SK-N-SH treated with all-trans-retinoic acid at 6 μM for 48 hours (cell line): ENCODE results near the gene SLC2A5.

ENCODE experiments used
- ATAC-seq: fragments of 200-7000 bp; cut with Tn5 transposase; 3 replicates; pipeline ENCODE4 v1.9.1; 2020; ENCODE audit warnings: mild to moderate bottlenecking, moderate library complexity
- ARNTL ChIP-seq: fragments of 450-650 bp; formaldehyde crosslinking; IDR thresholded peaks from 2 replicates; pipeline ENCODE4 v1.5.0; 2020; ENCODE audit warnings: low read depth, mild to moderate bottlenecking, moderate library complexity, borderline replicate concordance
- BACH2 ChIP-seq: fragments of 250-450 bp; sonication (Bioruptor Pico); IDR thresholded peaks from 2 replicates; pipeline ENCODE4 v1.9.0; 2021; ENCODE audit warnings: mild to moderate bottlenecking, borderline replicate concordance
- CREB5 ChIP-seq: fragments of 250-450 bp; sonication (Bioruptor Pico); IDR thresholded peaks from 2 replicates; pipeline ENCODE4 v1.5.1; 2020; ENCODE audit warnings: low read depth, mild to moderate bottlenecking, moderate library complexity
- CSDC2 ChIP-seq: fragments of 250-450 bp; sonication (Bioruptor Pico); IDR thresholded peaks from 2 replicates; pipeline ENCODE4 v1.5.0; 2020; ENCODE audit warnings: mild to moderate bottlenecking, moderate library complexity
- CSRNP3 ChIP-seq: fragments of 250-450 bp; sonication (Bioruptor Pico); IDR thresholded peaks from 2 replicates; pipeline ENCODE4 v1.5.1; 2021; ENCODE audit warnings: mild to moderate bottlenecking, moderate library complexity
- GLIS3 ChIP-seq: fragments of 250-450 bp; sonication (Bioruptor Pico); IDR thresholded peaks from 2 replicates; pipeline ENCODE4 v1.5.0; 2020; ENCODE audit warnings: mild to moderate bottlenecking, moderate library complexity
- ISL1 ChIP-seq: fragments of 250-450 bp; sonication (Bioruptor Pico); IDR thresholded peaks from 2 replicates; pipeline ENCODE4 v2.1.2; 2022; ENCODE audit warnings: mild to moderate bottlenecking, moderate library complexity
- OSR1 ChIP-seq: fragments of 250-450 bp; sonication (Bioruptor Pico); IDR thresholded peaks from 2 replicates; pipeline ENCODE4 v1.8.0; 2022; ENCODE audit warnings: moderate library complexity, mild to moderate bottlenecking, inconsistent platforms
- PATZ1 ChIP-seq: fragments of 250-450 bp; sonication (Bioruptor Pico); IDR thresholded peaks from 2 replicates; pipeline ENCODE4 v1.8.0; 2020; ENCODE audit warnings: mild to moderate bottlenecking, moderate library complexity, borderline replicate concordance
- POU6F1 ChIP-seq: fragments of 250-450 bp; sonication (Bioruptor Pico); IDR thresholded peaks from 2 replicates; pipeline ENCODE4 v1.8.0; 2021; ENCODE audit warnings: low read depth, mild to moderate bottlenecking, moderate library complexity, borderline replicate concordance
- PPARA ChIP-seq: fragments of 250-450 bp; sonication (Bioruptor Pico); IDR thresholded peaks from 2 replicates; pipeline ENCODE4 v1.5.0; 2020; ENCODE audit warnings: mild to moderate bottlenecking, borderline replicate concordance
- RARB ChIP-seq: fragments of 250-450 bp; sonication (Bioruptor Pico); IDR thresholded peaks from 2 replicates; pipeline ENCODE4 v1.8.0; 2021; ENCODE audit warnings: mild to moderate bottlenecking, moderate library complexity
- SNAI2 ChIP-seq: fragments of 250-450 bp; sonication (Bioruptor Pico); IDR thresholded peaks from 2 replicates; pipeline ENCODE4 v1.5.0; 2020; ENCODE audit warnings: mild to moderate bottlenecking, moderate library complexity
- TCF4 ChIP-seq: fragments of 250-450 bp; sonication (Bioruptor Pico); IDR thresholded peaks from 2 replicates; pipeline ENCODE4 v1.8.0; 2021; ENCODE audit warnings: mild to moderate bottlenecking, moderate library complexity, borderline replicate concordance
- TOX ChIP-seq: fragments of 250-450 bp; sonication (Bioruptor Pico); IDR thresholded peaks from 2 replicates; pipeline ENCODE4 v1.8.0; 2021; ENCODE audit warnings: mild to moderate bottlenecking, moderate library complexity, borderline replicate concordance
- TSHZ2 ChIP-seq: fragments of 250-450 bp; sonication (Bioruptor Pico); IDR thresholded peaks from 2 replicates; pipeline ENCODE4 v1.5.0; 2020; ENCODE audit warnings: mild to moderate bottlenecking, moderate library complexity
- ZC3H10 ChIP-seq: fragments of 250-450 bp; sonication (Bioruptor Pico); IDR thresholded peaks from 2 replicates; pipeline ENCODE4 v1.5.1; 2021; ENCODE audit warnings: mild to moderate bottlenecking, moderate library complexity
- ZFP3 ChIP-seq: fragments of 250-450 bp; sonication (Bioruptor Pico); IDR thresholded peaks from 2 replicates; pipeline ENCODE4 v1.5.0; 2020; ENCODE audit warnings: mild to moderate bottlenecking, moderate library complexity
- ZFP30 ChIP-seq: fragments of 450-650 bp; formaldehyde crosslinking; IDR thresholded peaks from 2 replicates; pipeline ENCODE4 v1.5.0; 2022; ENCODE audit warnings: mild to moderate bottlenecking, moderate library complexity
- ZNF565 ChIP-seq: fragments of 450-650 bp; formaldehyde crosslinking; conservative IDR thresholded peaks from 2 replicates; pipeline ENCODE4 v1.5.0; 2020; ENCODE audit warnings: low read depth, mild to moderate bottlenecking, moderate library complexity
- ZNF8 ChIP-seq: fragments of 450-650 bp; formaldehyde crosslinking; IDR thresholded peaks from 2 replicates; pipeline ENCODE4 v1.5.0; 2020; ENCODE audit warnings: mild to moderate bottlenecking, moderate library complexity

Gene SLC2A5

GRCh38 chr1:9111957-9112356 lies 42.5 kb upstream of the SLC2A5 start:
- ATAC-seq: no peak
- TF ChIP-seq CREB5 (CRISPR knock-in tag) (no peak), RARB (CRISPR knock-in tag) (no peak), CSDC2 (CRISPR knock-in tag) (no peak), GLIS3 (CRISPR knock-in tag) (no peak), ZFP30 (no peak), BACH2 (CRISPR knock-in tag) (no peak), PATZ1 (CRISPR knock-in tag) (no peak), OSR1 (CRISPR knock-in tag) (no peak), ZNF565 (CRISPR knock-in tag) (no peak), TCF4 (CRISPR knock-in tag) (no peak), CSRNP3 (CRISPR knock-in tag) (no peak), ARNTL (CRISPR knock-in tag) (no peak), PPARA (CRISPR knock-in tag) (no peak), ISL1 (CRISPR knock-in tag) (no peak), SNAI2 (no peak)

- TF ChIP-seq SNAI2 (no peak), POU6F1 (CRISPR knock-in tag) (no peak), ZNF8 (CRISPR knock-in tag) (no peak), ISL1 (CRISPR knock-in tag) (no peak), TCF4 (CRISPR knock-in tag) (no peak), ZNF565 (CRISPR knock-in tag) (no peak), TOX (CRISPR knock-in tag) (no peak), CSDC2 (CRISPR knock-in tag) (no peak), CSRNP3 (CRISPR knock-in tag) (no peak), ARNTL (CRISPR knock-in tag) (no peak), RARB (CRISPR knock-in tag) (no peak), OSR1 (CRISPR knock-in tag) (no peak), ZC3H10 (no peak), ZFP30 (no peak), CREB5 (CRISPR knock-in tag) (no peak), ZFP3 (CRISPR knock-in tag) (no peak), PPARA (CRISPR knock-in tag) (no peak), TSHZ2 (CRISPR knock-in tag) (no peak), GLIS3 (CRISPR knock-in tag) (no peak)
- no peak for ATAC-seq
Observed at GRCh38 chr1:9111357-9111691, 41.9 kb upstream of the SLC2A5 start.
